Naive B cell (primary cell): ENCODE data around the gene LY6G6D. TPM values are rescaled to one million over a fixed set of nuclear protein-coding genes. Genes with fewer than 3 reads are reported as not detected.

ENCODE experiments used
- ATAC-seq, 2 donors: fragments of 150-1000 bp; cut with Tn5 transposase; 2 replicates each; pipeline ENCODE4 v1.10.0; 2021; ENCODE audit warnings: low read depth in 2 of 2, mild to moderate bottlenecking in 2 of 2, moderate library complexity in 2 of 2
- DNase-seq: peaks from one replicate; pipeline ENCODE4 v3.0.0; 2022
- H3K27ac Mint-ChIP-seq, 6 donors: one replicate each; pipeline ENCODE4 v1.8.0; 2020 to 2022; ENCODE audit warnings: mild to moderate bottlenecking in 6 of 6, mixed read lengths in 6 of 6, moderate library complexity in 5 of 6, inconsistent platforms in 2 of 6
- H3K27me3 Mint-ChIP-seq, 3 donors: one replicate each; pipeline ENCODE4 v1.8.0; 2021 to 2022; ENCODE audit warnings: mixed read lengths in 3 of 3, mild to moderate bottlenecking in 1 of 3
- H3K36me3 Mint-ChIP-seq, 2 donors: one replicate each; pipeline ENCODE4 v1.8.0; 2020 to 2022; ENCODE audit warnings: mixed read lengths in 2 of 2, inconsistent platforms in 1 of 2, mild to moderate bottlenecking in 1 of 2
- H3K4me1 Mint-ChIP-seq, 3 donors: one replicate each; pipeline ENCODE4 v1.8.0; 2020 to 2022; ENCODE audit warnings: mixed read lengths in 3 of 3, inconsistent platforms in 1 of 3, mild to moderate bottlenecking in 1 of 3, moderate library complexity in 1 of 3
- H3K4me3 Mint-ChIP-seq, 8 donors: one replicate each; pipeline ENCODE4 v1.8.0; 2020 to 2022; ENCODE audit warnings: mild to moderate bottlenecking in 8 of 8, mixed read lengths in 8 of 8, moderate library complexity in 8 of 8, inconsistent platforms in 2 of 8
- H3K9me3 Mint-ChIP-seq, 7 donors: one replicate each; pipeline ENCODE4 v1.8.0; 2020 to 2022; ENCODE audit warnings: mixed read lengths in 7 of 7, mild to moderate bottlenecking in 5 of 7, inconsistent platforms in 2 of 7, moderate library complexity in 1 of 7
- polyA plus RNA-seq, 6 donors: library from polyadenylated mRNA; unstranded; fragments of 300-500 nt; fragmentation: Illumina TruSeq; gene quantifications; one replicate each; pipeline ENCODE4 v1.2.3, GENCODE V29; 2021; ENCODE audit warnings: low read depth in 6 of 6

Gene LY6G6D
- not detected for polyA plus RNA-seq

- DNase-seq (no peak), ATAC-seq (no peak)
- Mint-ChIP-seq H3K9me3 (no peaks in the 10 kb centered on the region), H3K4me3 (no peak within 1 kb of the TSS), H3K36me3 (no peaks in the 10 kb centered on the region), H3K27me3 (peaks cover 0 to 8% (median 0%) of the 10 kb centered on the region in 3 donors), H3K4me1 (peaks cover 17 to 22% (median 19%) of the 10 kb centered on the region in 3 donors), H3K27ac (peak within 1 kb of the TSS in 2 of 6 donors; percentile 47)
Measured at GRCh38 chr6:31715022-31715958, at the start of gene LY6G6D. LY6G6D (plus strand) TSS chr6:31715348; CDS start chr6:31715356, 8 bp downstream.

- peaks cover 4 to 26% of the 10 kb centered on the region in 2 donors for H3K36me3 Mint-ChIP-seq
Measured at GRCh38 chr6:31665501-31666336, 49.4 kb upstream of the LY6G6D start, which contains the start of gene CSNK2B. CSNK2B (plus strand) TSS chr6:31666080; CDS start chr6:31666832, 752 bp downstream.

GRCh38 chr6:31666337-31666965 lies 48.7 kb upstream of the LY6G6D start:
- ATAC-seq (no peak), DNase-seq (no peak)
- no peaks in the 10 kb centered on the region for H3K9me3 Mint-ChIP-seq
- H3K27me3 Mint-ChIP-seq, result no peaks in the 10 kb centered on the region
- peak overlapping the region; percentile 94 to 99 (median 97) for H3K4me3 Mint-ChIP-seq
- H3K27ac Mint-ChIP-seq, result peak overlapping the region; percentile 21 to 99 (median 99)
- H3K4me1 Mint-ChIP-seq, result peaks cover 45 to 73% (median 55%) of the 10 kb centered on the region in 3 donors
- H3K36me3 Mint-ChIP-seq, result peaks cover 4 to 26% of the 10 kb centered on the region in 2 donors

More at GRCh38 chr6:31665501-31666336, 49.4 kb upstream of the LY6G6D start, which contains the start of gene CSNK2B:
- Mint-ChIP-seq H3K27me3 (no peaks in the 10 kb centered on the region), H3K9me3 (no peaks in the 10 kb centered on the region), H3K27ac (peak within 1 kb of the TSS; percentile 96 to 99 (median 99)), H3K4me3 (peak within 1 kb of the TSS; percentile 94 to 99 (median 97)), H3K4me1 (peaks cover 48 to 81% (median 62%) of the 10 kb centered on the region in 3 donors)
- peak; percentile 97 for DNase-seq
- ATAC-seq, result peak; percentile 80 to 81

GRCh38 chr6:31669676-31670075 lies 45.5 kb upstream of the LY6G6D start, which contains the start of gene LY6G5B:
LY6G5B (plus strand) TSS chr6:31669976; CDS start chr6:31670951, 975 bp downstream.
- Mint-ChIP-seq H3K4me1 (peaks cover 24 to 44% (median 32%) of the 10 kb centered on the region in 3 donors), H3K36me3 (peaks cover 4 to 17% of the 10 kb centered on the region in 2 donors), H3K27ac (peak within 1 kb of the TSS in 2 of 6 donors; percentile 38 to 84), H3K27me3 (no peaks in the 10 kb centered on the region), H3K4me3 (peak within 1 kb of the TSS in 2 of 8 donors; percentile 47 to 52), H3K9me3 (no peaks in the 10 kb centered on the region)
- ATAC-seq (no peak), DNase-seq (no peak)

- no peak overlapping the region for H3K4me3 Mint-ChIP-seq
- H3K36me3 Mint-ChIP-seq, result peaks cover 0 to 8% of the 10 kb centered on the region in 2 donors
- H3K4me1 Mint-ChIP-seq, result peaks cover 34 to 35% (median 34%) of the 10 kb centered on the region in 3 donors
- ATAC-seq (peak; percentile 52 to 61), DNase-seq (no peak)
- no peaks in the 10 kb centered on the region for H3K9me3 Mint-ChIP-seq
- no peaks in the 10 kb centered on the region for H3K27me3 Mint-ChIP-seq
- H3K27ac Mint-ChIP-seq, result peak overlapping the region in 5 of 6 donors; percentile 4 to 92 (median 29)
Measured at GRCh38 chr6:31676322-31676903, 38.7 kb upstream of the LY6G6D start.

DNA sequence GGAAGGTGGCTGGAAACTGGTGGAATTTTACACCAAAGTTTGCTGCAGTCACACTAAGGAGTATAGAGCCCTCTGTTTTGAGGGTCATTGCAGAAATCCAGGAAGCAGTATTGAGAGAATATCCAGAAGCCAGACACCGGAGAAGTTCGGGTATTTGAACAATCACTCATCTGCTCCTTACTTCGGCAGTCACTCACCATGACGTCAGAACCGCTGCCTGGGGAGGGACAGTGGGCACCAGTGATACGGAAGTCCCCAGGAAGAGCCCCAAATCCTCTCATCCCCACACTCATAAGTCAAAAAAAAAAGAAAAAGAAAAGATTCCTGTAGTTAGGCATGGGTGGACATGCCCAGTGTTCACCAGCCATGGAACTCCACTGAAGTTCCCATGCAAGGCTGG lies 38.2 kb upstream of the LY6G6D start:
- H3K9me3 Mint-ChIP-seq, result no peaks in the 10 kb centered on the region
- DNase-seq (no peak), ATAC-seq (no peak)
- peaks cover 37 to 39% (median 37%) of the 10 kb centered on the region in 3 donors for H3K4me1 Mint-ChIP-seq
- H3K27me3 Mint-ChIP-seq, result no peaks in the 10 kb centered on the region
- peaks cover 0 to 8% of the 10 kb centered on the region in 2 donors for H3K36me3 Mint-ChIP-seq
- no peak overlapping the region for H3K4me3 Mint-ChIP-seq
- peak overlapping the region in 3 of 6 donors; percentile 4 to 70 (median 29) for H3K27ac Mint-ChIP-seq

DNA sequence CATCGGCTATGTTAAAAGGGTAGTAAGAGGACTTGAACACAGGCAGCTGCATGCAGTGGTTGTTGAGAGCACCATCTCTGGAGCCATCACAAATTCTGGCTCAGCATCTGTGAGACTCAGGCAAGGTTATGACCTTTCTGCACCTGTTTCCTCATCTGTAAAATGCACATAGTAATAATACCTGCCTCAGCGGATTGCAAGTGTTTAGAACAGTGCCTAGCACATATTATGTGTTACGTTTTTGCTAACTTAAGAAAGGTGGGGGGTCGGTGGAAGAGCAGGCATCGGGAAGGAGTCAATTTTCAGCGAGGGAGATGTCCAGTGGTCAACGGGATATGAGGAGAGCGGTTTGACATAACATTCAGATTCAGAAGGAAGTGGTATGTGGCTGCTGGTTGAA lies 37.2 kb upstream of the LY6G6D start:
- ATAC-seq, result no peak
- no peaks in the 10 kb centered on the region for H3K27me3 Mint-ChIP-seq
- DNase-seq, result no peak
- peak overlapping the region in 2 of 6 donors; percentile 6 to 90 for H3K27ac Mint-ChIP-seq
- peaks cover 37 to 49% (median 37%) of the 10 kb centered on the region in 3 donors for H3K4me1 Mint-ChIP-seq
- peak overlapping the region in 1 of 8 donors; percentile 29 for H3K4me3 Mint-ChIP-seq
- peaks cover 0 to 6% of the 10 kb centered on the region in 2 donors for H3K36me3 Mint-ChIP-seq
- H3K9me3 Mint-ChIP-seq, result no peaks in the 10 kb centered on the region

DNA sequence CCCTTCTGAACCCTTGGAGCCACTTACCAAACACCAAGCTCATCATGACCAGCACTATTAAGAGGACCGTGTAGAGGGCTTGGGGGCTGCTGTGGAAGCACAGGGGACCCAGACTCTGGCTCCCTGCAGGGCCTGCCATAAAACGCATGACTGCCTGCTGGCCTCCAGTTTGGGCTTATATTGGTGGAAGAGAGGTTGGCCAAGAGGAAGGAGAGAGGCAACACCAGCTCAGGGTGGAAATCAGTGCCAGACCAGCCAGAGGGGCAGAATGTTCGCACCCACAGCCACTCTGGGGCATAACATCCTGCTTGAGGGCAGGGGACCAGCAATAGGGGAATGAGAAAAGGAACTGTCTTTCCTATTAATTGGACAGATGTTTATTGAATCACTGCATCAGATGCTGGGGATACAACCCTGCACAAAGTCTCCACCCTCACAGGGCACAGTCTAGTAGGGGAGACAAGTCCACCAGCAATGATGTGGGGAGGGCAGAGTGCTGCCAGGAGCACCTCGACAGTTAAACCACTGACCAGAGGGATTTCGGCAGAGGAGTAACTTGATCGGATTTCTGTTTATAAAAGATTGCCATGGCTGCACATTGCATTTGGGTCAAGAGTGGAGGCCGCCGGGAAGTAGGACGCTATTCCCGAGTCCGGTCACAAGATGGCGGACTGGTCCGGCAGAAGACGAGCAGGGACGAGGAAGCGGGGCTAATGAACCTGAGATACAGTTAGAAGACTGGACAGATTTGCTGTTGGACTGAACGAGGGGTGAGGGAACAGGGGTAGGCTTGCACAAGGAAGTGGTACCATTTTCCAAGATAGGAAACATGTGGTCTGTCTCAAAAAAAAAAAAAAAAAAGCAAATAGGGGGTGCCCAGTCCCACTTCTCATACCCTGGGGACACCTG lies 34.7 kb upstream of the LY6G6D start, which contains the start of gene LY6G5C:
TSS of gene LY6G5C (minus strand) at position 842 of the 909 bp plus-strand sequence. CDS start at position 148, 694 bp downstream.
- DNase-seq, result peak; percentile 51
- H3K36me3 Mint-ChIP-seq, result no peaks in the 10 kb centered on the region
- H3K4me1 Mint-ChIP-seq, result peaks cover 37 to 56% (median 45%) of the 10 kb centered on the region in 3 donors
- no peaks in the 10 kb centered on the region for H3K9me3 Mint-ChIP-seq
- ATAC-seq, result peak; percentile 63 to 67
- H3K27ac Mint-ChIP-seq, result peak within 1 kb of the TSS; percentile 16 to 97 (median 87)
- H3K27me3 Mint-ChIP-seq, result no peaks in the 10 kb centered on the region
- peak within 1 kb of the TSS; percentile 72 to 90 (median 85) for H3K4me3 Mint-ChIP-seq

GRCh38 chr6:31681135-31681671 lies 33.9 kb upstream of the LY6G6D start:
- ATAC-seq (peak; percentile 61 to 64), DNase-seq (peak; percentile 29)
- Mint-ChIP-seq H3K27me3 (no peaks in the 10 kb centered on the region), H3K36me3 (peaks cover 0 to 3% of the 10 kb centered on the region in 2 donors), H3K4me3 (peak overlapping the region; percentile 72 to 90 (median 85)), H3K4me1 (peaks cover 36 to 49% (median 42%) of the 10 kb centered on the region in 3 donors), H3K9me3 (no peaks in the 10 kb centered on the region), H3K27ac (peak overlapping the region in 5 of 6 donors; percentile 16 to 86 (median 73))

GRCh38 chr6:31683591-31683990 lies 31.6 kb upstream of the LY6G6D start:
- H3K27me3 Mint-ChIP-seq, result no peaks in the 10 kb centered on the region
- DNase-seq (no peak), ATAC-seq (no peak)
- peak overlapping the region in 4 of 8 donors; percentile 57 to 79 (median 62) for H3K4me3 Mint-ChIP-seq
- peaks cover 0 to 15% of the 10 kb centered on the region in 2 donors for H3K36me3 Mint-ChIP-seq
- H3K4me1 Mint-ChIP-seq, result peaks cover 17 to 40% (median 26%) of the 10 kb centered on the region in 3 donors
- no peaks in the 10 kb centered on the region for H3K9me3 Mint-ChIP-seq
- H3K27ac Mint-ChIP-seq, result peak overlapping the region in 2 of 6 donors; percentile 3 to 91

DNA sequence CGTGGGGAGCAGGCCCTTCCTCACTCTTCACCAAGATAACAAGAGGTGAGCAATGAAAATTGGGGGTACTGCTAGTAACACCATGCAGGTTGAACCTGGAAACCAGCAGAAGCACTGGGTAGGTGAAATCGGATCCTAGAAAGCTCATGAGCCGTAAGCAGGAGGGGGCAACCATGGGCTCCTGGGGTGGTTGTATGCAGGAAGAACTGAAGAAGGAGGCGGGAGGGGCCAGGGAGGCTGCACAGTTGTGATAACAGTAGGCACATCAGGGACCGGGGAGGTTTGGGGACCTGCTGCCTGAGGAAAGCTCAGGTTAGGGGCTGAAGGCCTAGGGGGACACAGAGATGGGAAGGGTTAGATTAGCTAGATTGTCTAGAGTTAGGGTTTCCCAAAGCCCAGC lies 28.7 kb upstream of the LY6G6D start:
- Mint-ChIP-seq H3K4me3 (no peak overlapping the region), H3K4me1 (peaks cover 21 to 38% (median 21%) of the 10 kb centered on the region in 3 donors), H3K27me3 (no peaks in the 10 kb centered on the region), H3K36me3 (peaks cover 0 to 15% of the 10 kb centered on the region in 2 donors), H3K9me3 (no peaks in the 10 kb centered on the region), H3K27ac (peak overlapping the region in 4 of 6 donors; percentile 7 to 91 (median 70))
- DNase-seq (no peak), ATAC-seq (no peak)
